GM18951 (cell line): ENCODE measurements around the gene EPHX1.
"Not testable (repeated sequence)": the region's sequence is repeated elsewhere in the genome, so short reads cannot be mapped to it uniquely, and the experiment has no call there.

Experiments
- POLR2A ChIP-seq: IDR thresholded peaks from 4 replicates; pipeline ENCODE4 v1.6.1; 2011; ENCODE audit warnings: mild to moderate bottlenecking; ENCODE audit not compliant: insufficient read length, insufficient read depth; ENCODE audit errors: extremely low read depth
- in situ Hi-C: fragments of 300-500 bp; cut with MboI; formaldehyde crosslinking; loops from one replicate; pipeline ENCODE4 v1.12.0; 2022; ENCODE audit warnings: low sequenced_read_pairs, mixed read lengths, inconsistent platforms; ENCODE audit not compliant: unreplicated experiment

EPHX1 gene

GRCh38 chr1:225834417-225835329 lies 24.7 kb downstream of the EPHX1 start:
- in situ Hi-C loops = no loop called here
- TF ChIP-seq POLR2A = no peak

DNA sequence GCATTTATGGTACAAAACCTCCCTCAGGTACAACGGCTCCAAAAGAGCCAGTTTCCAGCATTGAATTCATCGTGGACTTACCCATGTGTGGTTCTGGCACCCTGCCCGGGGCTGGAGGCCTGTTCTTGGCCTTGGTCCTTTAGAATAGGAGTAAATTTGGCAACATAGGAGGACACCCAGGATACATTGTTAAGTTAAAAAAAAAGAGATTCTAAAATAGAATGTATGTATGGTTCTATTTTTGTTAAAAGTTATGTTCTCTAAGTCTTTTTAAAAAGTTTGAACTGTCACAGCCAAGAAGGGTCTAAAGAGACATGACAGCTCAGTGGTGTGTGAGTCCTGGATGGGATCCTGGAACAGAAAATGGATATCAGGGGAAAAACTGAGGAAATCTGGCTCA lies 25.9 kb downstream of the EPHX1 start:
- in situ Hi-C loops = no loop called here

GRCh38 chr1:225836296-225836695 lies 26.4 kb downstream of the EPHX1 start:
- in situ Hi-C loops = not testable (repeated sequence)

More for the DNA sequence above, 25.9 kb downstream of the EPHX1 start:
- no peak for TF ChIP-seq POLR2A

DNA sequence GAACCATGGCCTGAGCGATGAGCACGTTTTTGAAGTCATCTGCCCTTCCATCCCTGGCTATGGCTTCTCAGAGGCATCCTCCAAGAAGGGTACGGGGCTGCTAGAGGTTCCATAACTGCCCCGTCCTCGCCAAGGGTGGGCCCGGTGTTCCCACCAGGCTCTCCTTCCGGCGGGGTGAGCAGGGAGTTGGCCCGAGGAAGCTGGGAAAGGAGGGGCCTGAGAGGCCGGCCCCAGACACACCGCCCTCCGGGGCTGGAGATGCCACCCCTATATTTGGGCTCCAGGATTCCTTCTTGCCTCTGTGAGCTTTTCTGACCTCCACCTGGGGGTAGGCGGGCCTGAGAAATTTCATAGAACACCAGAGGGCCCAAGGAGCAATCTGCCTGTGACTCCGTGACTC lies 28.9 kb downstream of the EPHX1 start:
- in situ Hi-C loops = no loop called here
- no peak for TF ChIP-seq POLR2A

DNA sequence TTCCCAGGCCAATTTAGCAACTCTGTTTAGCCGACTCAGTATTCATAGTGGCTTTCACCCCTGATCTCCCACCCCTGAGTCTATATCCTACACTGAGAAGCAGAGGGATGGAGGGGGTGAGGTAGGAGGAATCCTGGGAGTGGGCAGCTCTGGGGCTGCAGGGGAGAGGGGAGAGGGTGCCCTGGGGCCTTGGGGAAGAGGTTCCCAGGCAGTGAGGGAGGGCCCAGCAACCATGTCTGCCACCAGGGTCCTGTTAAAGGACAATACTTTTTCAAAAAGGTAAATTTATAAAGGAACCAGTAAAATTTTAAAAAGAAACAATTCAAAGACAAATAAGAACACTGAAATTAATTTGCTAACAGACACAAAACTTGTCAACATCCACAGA lies 30.3 kb downstream of the EPHX1 start:
- in situ Hi-C loops = no loop called here

DNA sequence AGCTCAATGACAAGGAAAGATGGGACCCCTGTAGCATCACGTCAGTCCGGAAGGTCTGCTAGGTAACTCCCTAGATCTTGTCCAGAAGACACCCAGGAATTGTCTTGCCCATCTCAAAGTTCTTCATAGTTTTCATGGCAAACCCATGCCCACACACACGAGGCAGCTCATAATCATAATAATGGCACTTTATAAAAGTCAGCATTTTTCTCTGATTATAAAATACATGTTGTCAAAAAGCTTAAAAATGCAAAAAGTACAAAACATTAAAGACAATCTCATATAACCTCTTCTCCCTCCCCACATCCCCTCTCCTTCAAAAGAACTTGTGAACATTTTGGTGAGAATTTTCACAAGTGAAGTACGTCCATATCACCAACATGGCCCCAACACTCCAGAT lies 30.8 kb downstream of the EPHX1 start:
- in situ Hi-C loops = no loop called here
- TF ChIP-seq POLR2A = no peak

More for the DNA sequence above, 30.3 kb downstream of the EPHX1 start:
- no peak for TF ChIP-seq POLR2A

GRCh38 chr1:225842074-225842473 lies 32.1 kb downstream of the EPHX1 start:
- no peak for TF ChIP-seq POLR2A
- in situ Hi-C loops = no loop called here

- in situ Hi-C loops = no loop called here
These were observed 33.0 kb downstream of the EPHX1 start for GRCh38 chr1:225842788-225843425.

GRCh38 chr1:225843426-225843795 lies 33.5 kb downstream of the EPHX1 start:
- no peak for TF ChIP-seq POLR2A
- in situ Hi-C loops = no loop called here

More at GRCh38 chr1:225842788-225843425, 33.0 kb downstream of the EPHX1 start:
- TF ChIP-seq POLR2A = no peak

DNA sequence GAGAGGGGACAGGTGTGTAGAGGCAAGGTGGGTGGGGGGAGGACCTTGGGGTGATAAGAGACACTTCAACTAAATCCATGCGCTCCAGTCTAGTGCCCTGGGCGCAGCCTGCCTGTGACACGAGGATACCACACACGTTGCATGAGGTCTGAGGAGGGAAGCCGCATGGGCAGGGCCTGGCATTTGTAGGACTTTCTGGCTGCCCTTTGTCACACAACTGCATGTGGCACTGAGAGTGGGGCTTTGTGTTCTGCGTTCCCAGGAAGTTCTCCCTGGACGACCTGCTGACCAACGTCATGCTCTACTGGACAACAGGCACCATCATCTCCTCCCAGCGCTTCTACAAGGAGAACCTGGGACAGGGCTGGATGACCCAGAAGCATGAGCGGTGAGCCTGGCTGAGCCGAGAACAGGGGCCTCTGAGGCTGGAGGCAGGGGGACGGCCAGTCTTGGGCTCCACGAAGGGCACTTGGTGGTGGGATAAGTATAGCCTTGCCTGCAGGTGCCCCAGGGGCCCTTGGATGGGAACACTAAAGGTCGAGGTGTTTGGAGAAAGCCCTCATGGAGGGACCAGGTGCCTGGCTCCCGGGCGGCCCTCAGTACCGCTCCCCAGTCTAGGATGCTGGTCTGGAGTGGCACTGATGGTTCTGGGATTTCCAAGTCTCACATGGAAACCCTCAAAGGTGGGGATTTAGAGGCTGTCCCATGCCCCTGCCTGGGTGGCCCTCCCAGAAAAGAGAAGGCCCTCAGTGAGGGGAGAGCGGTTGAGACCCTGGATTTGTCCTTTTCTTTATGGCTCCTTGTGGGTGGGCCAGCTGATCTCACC lies 34.5 kb downstream of the EPHX1 start:
- in situ Hi-C loops = no loop called here
- no peak for TF ChIP-seq POLR2A

DNA sequence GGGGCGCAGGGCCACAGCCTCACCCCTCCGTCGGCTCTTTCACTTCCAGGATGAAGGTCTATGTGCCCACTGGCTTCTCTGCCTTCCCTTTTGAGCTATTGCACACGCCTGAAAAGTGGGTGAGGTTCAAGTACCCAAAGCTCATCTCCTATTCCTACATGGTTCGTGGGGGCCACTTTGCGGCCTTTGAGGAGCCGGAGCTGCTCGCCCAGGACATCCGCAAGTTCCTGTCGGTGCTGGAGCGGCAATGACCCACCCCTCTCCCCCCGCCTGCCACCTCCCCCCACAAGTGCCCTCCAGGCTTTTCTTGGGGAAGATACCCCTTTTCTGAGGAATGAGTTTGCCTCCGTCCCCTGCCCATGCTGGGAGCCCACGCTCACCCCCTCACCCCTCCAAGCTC lies 35.2 kb downstream of the EPHX1 start:
- no peak for TF ChIP-seq POLR2A
- in situ Hi-C loops = no loop called here

GRCh38 chr1:225845571-225846259 lies 35.8 kb downstream of the EPHX1 start:
- no peak for TF ChIP-seq POLR2A

More at GRCh38 chr1:225845571-225846259, 35.8 kb downstream of the EPHX1 start:
- in situ Hi-C loops = no loop called here
